C4-2B (cell line): Measurements from ENCODE around the gene SYTL3.

Experiments used
- ZFX ChIP-seq: fragments of 450-650 bp; IDR thresholded peaks from 2 replicates; pipeline ENCODE4 v1.6.1; 2017
- TF ChIP-seq, protein P1 (sequence below): fragments of 450-650 bp; conservative IDR thresholded peaks from 2 replicates; pipeline ENCODE4 v1.5.1; 2017; ENCODE audit warnings: mild to moderate bottlenecking

DNA sequence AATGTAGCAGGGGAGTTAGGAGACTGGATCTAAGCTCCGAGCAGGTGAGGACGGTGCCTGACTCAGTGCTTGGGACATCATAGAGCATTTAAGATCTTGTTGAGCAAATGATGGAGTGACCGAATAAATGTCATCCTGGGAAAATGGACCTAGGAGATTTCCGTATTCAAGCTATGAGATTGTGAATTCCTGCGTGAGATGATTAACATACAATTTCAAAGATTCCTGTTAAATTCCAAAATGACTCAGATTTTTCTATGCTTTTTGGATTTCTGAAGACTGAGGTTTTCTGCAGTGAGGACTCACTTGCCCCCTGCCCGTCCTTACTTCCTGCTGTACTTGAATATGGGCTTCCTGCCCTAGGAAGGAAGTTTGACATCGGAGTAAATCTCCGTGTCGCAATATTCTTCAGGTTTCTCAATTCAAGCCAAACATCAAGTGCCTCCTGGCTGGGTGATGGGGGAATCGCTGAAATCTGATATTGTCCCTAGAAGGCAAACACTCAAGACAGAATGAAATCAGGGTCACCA lies 5.2 kb downstream of the SYTL3 start:
- TF ChIP-seq, protein P1, sequence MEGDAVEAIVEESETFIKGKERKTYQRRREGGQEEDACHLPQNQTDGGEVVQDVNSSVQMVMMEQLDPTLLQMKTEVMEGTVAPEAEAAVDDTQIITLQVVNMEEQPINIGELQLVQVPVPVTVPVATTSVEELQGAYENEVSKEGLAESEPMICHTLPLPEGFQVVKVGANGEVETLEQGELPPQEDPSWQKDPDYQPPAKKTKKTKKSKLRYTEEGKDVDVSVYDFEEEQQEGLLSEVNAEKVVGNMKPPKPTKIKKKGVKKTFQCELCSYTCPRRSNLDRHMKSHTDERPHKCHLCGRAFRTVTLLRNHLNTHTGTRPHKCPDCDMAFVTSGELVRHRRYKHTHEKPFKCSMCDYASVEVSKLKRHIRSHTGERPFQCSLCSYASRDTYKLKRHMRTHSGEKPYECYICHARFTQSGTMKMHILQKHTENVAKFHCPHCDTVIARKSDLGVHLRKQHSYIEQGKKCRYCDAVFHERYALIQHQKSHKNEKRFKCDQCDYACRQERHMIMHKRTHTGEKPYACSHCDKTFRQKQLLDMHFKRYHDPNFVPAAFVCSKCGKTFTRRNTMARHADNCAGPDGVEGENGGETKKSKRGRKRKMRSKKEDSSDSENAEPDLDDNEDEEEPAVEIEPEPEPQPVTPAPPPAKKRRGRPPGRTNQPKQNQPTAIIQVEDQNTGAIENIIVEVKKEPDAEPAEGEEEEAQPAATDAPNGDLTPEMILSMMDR, result no peak
- no peak for TF ChIP-seq ZFX
